HepG2 (cell line): ENCODE data around the gene ARID3C. TPM values are rescaled to one million over a fixed set of nuclear protein-coding genes. Genes with fewer than 3 reads are reported as not detected.

Source experiments
- ARID3A ChIP-seq: IDR thresholded peaks from 2 replicates; pipeline ENCODE4 v1.6.1; 2012; ENCODE audit warnings: low read depth, low read length, improper control_type of control experiment
- ARNTL ChIP-seq: sonication (generic); formaldehyde crosslinking; IDR thresholded peaks from 2 replicates; pipeline ENCODE4 v1.4.0; 2020; ENCODE audit warnings: mild to moderate bottlenecking, missing genetic modification reagents
- DNMT1 ChIP-seq: sonication (generic); formaldehyde crosslinking; IDR thresholded peaks from 2 replicates; pipeline ENCODE4 v1.5.1; 2020; ENCODE audit warnings: mild to moderate bottlenecking, missing genetic modification reagents
- ETV6 ChIP-seq: sonication (generic); formaldehyde crosslinking; conservative IDR thresholded peaks from 2 replicates; pipeline ENCODE4 v1.4.0; 2020; ENCODE audit warnings: missing genetic modification reagents
- GATA4 ChIP-seq: sonication (generic); IDR thresholded peaks from 2 replicates; pipeline ENCODE4 v1.6.1; 2016; ENCODE audit warnings: antibody characterized with exemption, low read depth, borderline replicate concordance
- HNRNPH1 ChIP-seq: fragments of 200-400 bp; formaldehyde crosslinking; optimal IDR thresholded peaks from 2 replicates; pipeline ENCODE3; 2017; ENCODE audit warnings: mild to moderate bottlenecking, low read depth, low read length
- JUN ChIP-seq: sonication (generic); formaldehyde crosslinking; IDR thresholded peaks from 2 replicates; pipeline ENCODE4 v1.4.0; 2020; ENCODE audit warnings: mild to moderate bottlenecking, missing genetic modification reagents
- POLR2AphosphoS5 ChIP-seq: IDR thresholded peaks from 2 replicates; pipeline ENCODE4 v1.6.1; 2012; ENCODE audit warnings: low read depth, low read length
- PRMT3 ChIP-seq: sonication (generic); formaldehyde crosslinking; IDR thresholded peaks from 2 replicates; pipeline ENCODE4 v1.8.1; 2022; ENCODE audit warnings: low read depth, mild to moderate bottlenecking, moderate library complexity, missing genetic modification reagents, borderline replicate concordance
- SPEN ChIP-seq: sonication (generic); formaldehyde crosslinking; IDR thresholded peaks from 2 replicates; pipeline ENCODE4 v1.5.1; 2020; ENCODE audit warnings: low read depth, mild to moderate bottlenecking, missing genetic modification reagents
- TOPORS ChIP-seq: sonication (generic); formaldehyde crosslinking; IDR thresholded peaks from 2 replicates; pipeline ENCODE4 v1.8.0; 2023; ENCODE audit warnings: mild to moderate bottlenecking, missing genetic modification reagents
- TRAFD1 ChIP-seq: sonication (generic); formaldehyde crosslinking; IDR thresholded peaks from 2 replicates; pipeline ENCODE4 v1.5.1; 2020; ENCODE audit warnings: missing genetic modification reagents, mild to moderate bottlenecking, borderline replicate concordance
- WIZ ChIP-seq: sonication (generic); formaldehyde crosslinking; IDR thresholded peaks from 2 replicates; pipeline ENCODE4 v1.5.1; 2020; ENCODE audit warnings: mild to moderate bottlenecking, missing genetic modification reagents
- ZKSCAN5 ChIP-seq: sonication (generic); formaldehyde crosslinking; IDR thresholded peaks from 2 replicates; pipeline ENCODE4 v1.5.1; 2020; ENCODE audit warnings: mild to moderate bottlenecking, missing genetic modification reagents
- ZNF318 ChIP-seq: sonication (generic); formaldehyde crosslinking; IDR thresholded peaks from 2 replicates; pipeline ENCODE4 v1.4.0; 2020; ENCODE audit warnings: mild to moderate bottlenecking, missing genetic modification reagents
- ZNF326 ChIP-seq: sonication (generic); formaldehyde crosslinking; IDR thresholded peaks from 2 replicates; pipeline ENCODE4 v1.4.0; 2020; ENCODE audit warnings: missing genetic modification reagents, borderline replicate concordance
- ZNF367 ChIP-seq: sonication (generic); formaldehyde crosslinking; IDR thresholded peaks from 2 replicates; pipeline ENCODE4 v1.4.0; 2020; ENCODE audit warnings: missing genetic modification reagents, borderline replicate concordance
- polyA plus RNA-seq, 8 experiments: library from polyadenylated mRNA; depleted of rRNA in 3 of 8; stranded (reverse) in 7 of 8; unstranded in 1 of 8; fragments of >200 nt; fragmentation: Illumina TruSeq in 4 of 8; extraction: Trizol in 4 of 8; gene quantifications; 2 replicates each; pipeline versions ENCODE4 v1.2.1 to v1.2.3, GENCODE V29; 2011 to 2016; ENCODE audit warnings: low read depth in 4 of 8, missing spikeins in 1 of 8, mixed read lengths in 1 of 8; ENCODE audit not compliant: insufficient read depth in 1 of 8
- total RNA-seq, 5 experiments: library from RNA; depleted of rRNA; stranded (reverse); fragments of >200 nt; fragmentation: Illumina TruSeq; extraction: Trizol; gene quantifications; 2 replicates each; pipeline ENCODE4 v1.2.3, GENCODE V29; 2016; ENCODE audit warnings: low read depth in 1 of 5

Gene ARID3C
- total and polyA plus RNA-seq, 2 of the 13 experiments (the other 11 are each of a cell fraction or from before 2014, with no cell fraction given) = not detected

DNA sequence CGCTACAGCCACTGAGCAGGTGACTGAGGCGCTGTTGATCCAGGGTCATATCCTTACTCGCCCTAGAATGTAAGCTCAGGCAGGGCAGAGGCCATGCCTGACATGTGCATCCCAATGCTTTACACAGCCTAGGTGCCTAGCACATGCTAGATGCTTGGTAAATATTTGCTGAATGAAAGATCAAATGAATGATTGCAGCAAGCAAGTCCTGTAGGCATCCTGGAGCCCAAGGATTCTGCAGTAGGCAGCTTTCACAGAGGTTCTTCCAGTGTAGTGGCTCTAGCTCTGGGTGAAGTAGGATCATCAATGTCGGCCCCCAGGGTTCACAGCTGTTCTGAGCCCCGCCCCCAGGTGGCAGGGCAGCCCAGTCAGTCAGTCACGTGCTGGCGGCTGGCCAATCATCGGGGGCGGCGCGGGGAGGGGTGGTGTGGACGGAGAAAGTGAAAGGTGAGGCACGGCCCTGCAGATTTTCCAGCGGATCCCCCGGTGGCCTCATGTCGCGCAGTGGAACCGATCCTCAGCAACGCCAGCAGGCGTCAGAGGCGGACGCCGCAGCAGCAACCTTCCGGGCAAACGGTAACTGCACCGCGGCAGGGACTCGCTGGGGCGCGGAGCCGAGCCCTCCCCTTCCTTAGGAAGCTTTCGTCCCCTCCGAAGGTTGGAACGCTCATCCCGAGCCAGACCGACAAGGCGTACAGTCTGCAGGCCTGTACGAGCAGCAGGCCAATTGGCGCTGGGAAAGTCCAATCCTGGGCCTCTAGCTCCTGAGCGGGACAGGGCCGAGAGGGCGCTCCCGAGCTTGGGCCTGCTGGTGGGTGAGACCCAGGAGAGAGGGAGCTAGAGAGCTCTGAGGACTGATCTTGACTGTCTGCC is 17.6 kb upstream of the ARID3C start, which contains the start of gene GALT (continued):
- TF ChIP-seq ARID3A = no peak
- TF ChIP-seq HNRNPH1 = no peak
- no peak for TF ChIP-seq JUN (CRISPR knock-in tag)
- TF ChIP-seq WIZ (CRISPR knock-in tag) = no peak
- TF ChIP-seq SPEN (CRISPR knock-in tag) = peak; percentile 63; the same call in 1 of the 2 replicates
- TF ChIP-seq ZKSCAN5 (CRISPR knock-in tag) = no peak; the same call in 1 of the 2 replicates
- TF ChIP-seq TRAFD1 (CRISPR knock-in tag) = no peak; the same call in 1 of the 2 replicates
- no peak for TF ChIP-seq ARNTL (CRISPR knock-in tag)
- TF ChIP-seq ZNF318 = peak; percentile 53; the same call in 1 of the 2 replicates
- TF ChIP-seq ZNF367 (CRISPR knock-in tag) = no peak
- TF ChIP-seq POLR2AphosphoS5 = peak; percentile 86
- no peak for TF ChIP-seq ZNF326
- no peak; the same call in 1 of the 2 replicates for TF ChIP-seq PRMT3 (CRISPR knock-in tag)
- TF ChIP-seq GATA4 = 0 out of 2 replicates have a peak, but pooled peaks have one; percentile 31
- TF ChIP-seq TOPORS (CRISPR knock-in tag) = no peak
- TF ChIP-seq ETV6 = 0 out of 2 replicates have a peak, but pooled peaks have one; percentile 17
- TF ChIP-seq DNMT1 = peak; percentile 26; the same call in 1 of the 2 replicates
